ENCODE results near the gene C11orf52.
"Not testable (repeated sequence)": the region's sequence is repeated elsewhere in the genome, so short reads cannot be mapped to it uniquely, and the experiment has no call there.

The C11orf52 gene, protein sequence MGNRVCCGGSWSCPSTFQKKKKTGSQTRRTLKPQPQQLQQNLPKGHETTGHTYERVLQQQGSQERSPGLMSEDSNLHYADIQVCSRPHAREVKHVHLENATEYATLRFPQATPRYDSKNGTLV

GRCh38 chr11:111918390-111919256, at the start of gene C11orf52:
C11orf52 (plus strand) TSS chr11:111918913; CDS start chr11:111918973, 60 bp downstream.
- DNase-seq, result no peak

GRCh38 chr11:111870113-111870512, 48.6 kb upstream of the C11orf52 start:
- DNase-seq, result no peak

DNA sequence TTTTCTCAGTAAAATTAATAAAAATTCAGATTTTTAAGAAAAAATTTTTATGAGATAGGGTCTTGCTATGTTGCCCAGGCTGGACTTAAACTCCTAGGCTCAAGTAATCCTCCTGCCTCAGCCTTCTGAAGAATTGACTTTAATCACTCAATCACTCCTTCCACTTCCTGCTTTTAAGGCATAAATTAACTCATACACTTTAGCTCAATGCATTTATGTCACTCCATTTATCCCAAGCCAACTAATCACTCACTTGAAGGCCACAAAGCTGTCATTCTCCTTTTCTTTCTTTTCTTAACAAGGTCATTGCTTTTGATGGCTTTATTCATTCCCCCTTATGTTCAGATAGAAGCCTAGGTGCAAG, 48.2 kb upstream of the C11orf52 start:
- DNase-seq, result no peak

DNA sequence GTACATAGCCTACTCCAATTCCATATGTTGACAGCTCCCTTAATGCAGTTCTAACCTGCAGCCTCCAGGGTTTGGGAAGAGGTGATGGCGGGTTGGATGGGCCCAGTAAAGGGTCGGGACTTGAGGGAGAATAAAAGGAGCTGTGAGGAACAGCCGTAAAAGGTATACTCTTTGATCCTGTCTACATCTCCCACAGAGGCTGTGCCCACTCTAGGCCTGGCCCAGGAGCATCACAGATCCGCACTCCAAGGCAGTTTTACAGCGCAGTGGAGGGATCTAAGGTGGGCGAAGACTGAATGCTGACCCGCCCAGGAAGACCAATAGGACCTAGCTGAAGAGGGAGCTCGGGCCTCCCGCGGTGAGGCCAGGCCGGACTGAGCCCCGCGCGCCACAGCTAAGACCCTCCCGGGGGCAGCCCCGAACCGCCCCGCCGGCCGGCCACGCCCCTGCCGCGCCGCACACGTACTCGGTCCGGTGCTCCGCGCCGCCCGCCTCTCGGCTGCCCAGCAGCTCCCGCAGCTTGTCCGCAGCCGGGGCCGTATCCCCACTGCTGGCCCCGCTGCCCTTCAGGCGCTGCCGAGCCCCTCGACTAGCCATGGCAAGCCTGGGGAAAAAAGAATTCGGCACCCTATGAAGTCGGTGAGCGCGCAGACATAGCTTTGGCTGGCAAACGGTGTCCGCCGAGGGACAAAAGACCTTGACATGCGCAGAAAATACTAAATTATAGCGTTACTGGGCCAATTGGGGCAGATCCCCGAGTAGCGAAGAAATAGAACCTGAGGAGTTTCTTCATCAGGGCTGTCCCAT, 47.6 kb upstream of the C11orf52 start, which contains the start of gene ALG9:
TSS of gene ALG9 (minus strand) at position 696 of the 807 bp plus-strand sequence. CDS start at position 597, 99 bp downstream.
- peak; percentile 43 to 79 for DNase-seq

DNA sequence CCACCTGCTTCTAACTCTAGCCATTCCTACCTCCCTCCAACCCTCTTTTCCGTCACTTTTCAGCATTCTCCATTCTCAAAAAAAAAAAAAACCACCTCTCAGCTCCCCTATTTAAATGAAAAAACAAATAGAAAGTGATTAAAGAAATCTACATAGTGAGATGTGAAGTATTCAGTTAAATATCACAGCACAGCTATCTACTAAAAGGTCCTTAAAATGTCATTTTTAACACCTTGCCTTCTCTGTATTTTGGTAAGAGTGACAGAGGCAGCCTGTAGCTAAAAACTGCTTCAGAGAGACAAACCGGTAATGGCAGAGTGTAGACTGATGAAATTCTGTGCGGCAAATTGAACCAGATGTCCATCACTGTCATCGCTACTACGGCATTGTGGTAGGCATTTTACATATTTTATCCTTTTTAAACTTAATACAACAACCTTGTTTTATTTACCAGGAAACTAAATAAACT, 47.0 kb upstream of the C11orf52 start:
- DNase-seq, result peak in 1 of 2 experiments; percentile 5

GRCh38 chr11:111878385-111878848, 40.3 kb upstream of the C11orf52 start:
- DNase-seq, result no peak

DNA sequence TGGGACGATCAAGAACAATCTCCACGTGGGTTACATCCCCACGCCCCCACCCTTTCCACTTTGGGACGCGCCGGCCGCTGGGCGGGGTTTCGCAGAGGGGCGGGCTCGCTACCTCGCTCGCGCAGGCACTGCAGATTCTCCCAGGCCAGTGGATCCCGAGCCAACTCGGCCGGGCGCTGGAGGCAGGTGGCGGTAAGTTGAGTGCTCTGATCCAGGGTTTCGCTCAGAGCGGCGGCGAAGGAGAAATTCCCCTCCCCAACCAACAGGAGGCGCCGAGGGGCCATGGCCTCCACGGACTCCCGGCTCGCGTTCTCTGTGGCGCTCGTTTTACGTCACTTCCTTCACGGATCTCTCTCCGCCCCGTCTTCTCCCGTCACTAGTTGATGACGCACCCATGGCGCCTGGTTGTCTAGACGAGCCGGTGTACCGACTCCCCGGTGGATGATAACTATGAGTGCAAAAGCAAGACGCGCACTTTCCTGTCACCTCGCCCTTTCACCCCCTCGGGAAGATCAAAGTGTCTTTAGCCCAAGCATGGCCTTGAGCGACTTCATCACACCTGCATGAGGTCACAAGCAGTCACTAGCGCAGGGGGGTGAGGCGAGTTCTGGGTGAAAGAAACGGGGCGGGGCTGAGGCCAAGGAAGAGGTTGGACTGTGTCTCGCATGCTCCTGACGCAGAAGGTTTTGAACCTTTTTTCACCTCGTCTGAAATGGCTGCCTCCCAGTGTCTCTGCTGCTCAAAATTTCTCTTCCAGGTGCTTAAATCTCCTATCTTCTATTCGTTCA, 39.7 kb upstream of the C11orf52 start, which contains the start of the genes CFAP68 and FDXACB1:
TSS of gene CFAP68 (plus strand) at position 693 of the 788 bp plus-strand sequence. CDS start at position 713, 20 bp downstream.
TSS of gene FDXACB1 (minus strand) at position 317 of the 788 bp plus-strand sequence. CDS start at position 284, 33 bp downstream.
- DNase-seq, result peak; percentile 98 to 99

- no peak for DNase-seq
Measured at GRCh38 chr11:111879637-111879960, 39.1 kb upstream of the C11orf52 start.

DNA sequence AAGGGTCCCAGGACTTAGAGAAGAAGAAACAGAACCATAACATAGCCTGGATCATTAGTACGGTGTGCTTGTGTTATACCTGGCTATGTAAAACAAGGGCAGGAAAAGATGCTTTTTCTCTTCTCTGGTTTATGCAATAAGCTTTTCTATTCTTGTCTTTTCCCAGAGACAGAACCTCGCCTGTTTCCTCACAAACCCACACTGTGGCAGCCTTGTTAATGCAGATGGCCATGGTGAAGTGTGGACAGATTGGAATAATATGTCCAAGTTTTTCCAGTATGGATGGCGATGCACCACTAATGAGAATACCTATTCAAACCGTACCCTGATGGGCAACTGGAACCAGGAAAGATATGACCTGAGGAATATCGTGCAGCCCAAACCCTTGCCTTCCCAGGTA, 36.5 kb upstream of the C11orf52 start:
- DNase-seq, result no peak

DNA sequence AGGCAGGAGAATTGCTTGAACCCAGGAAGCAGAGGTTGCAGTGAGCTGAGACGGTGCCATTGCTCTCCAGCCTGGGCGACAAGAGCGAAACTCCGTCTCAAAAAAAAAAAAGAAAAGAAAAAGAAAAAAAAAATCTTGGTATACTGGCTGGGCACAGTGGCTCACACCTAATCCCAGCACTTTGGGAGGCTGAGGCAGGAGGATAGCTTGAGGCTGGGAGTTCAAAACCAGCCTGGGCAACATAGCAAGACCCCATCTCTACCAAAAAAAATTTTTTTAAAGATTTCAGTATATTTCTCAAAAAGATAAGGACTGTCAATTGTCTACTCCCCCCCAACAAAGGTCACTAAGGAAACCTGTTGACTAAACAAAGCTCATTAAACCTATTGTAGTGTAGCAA, 33.7 kb upstream of the C11orf52 start:
- DNase-seq, result not testable (repeated sequence)

DNA sequence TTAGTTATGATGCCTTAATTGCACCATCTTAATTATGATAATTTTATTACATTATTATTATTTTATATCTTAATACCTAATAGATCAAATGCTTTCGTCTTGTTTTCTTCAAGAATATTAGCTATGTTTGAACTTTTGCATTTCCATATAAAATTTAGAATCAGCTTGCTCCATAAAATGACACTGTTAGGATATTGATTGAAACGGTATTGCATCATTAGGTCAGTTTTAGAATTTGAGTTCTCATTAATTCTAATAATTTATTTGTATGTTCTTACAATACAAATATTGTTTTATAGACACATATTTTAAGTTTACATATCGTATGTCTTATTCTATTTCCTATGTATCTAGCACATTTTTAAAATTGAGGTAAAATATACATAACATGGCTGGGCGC, 32.7 kb upstream of the C11orf52 start:
- DNase-seq, result no peak

DNA sequence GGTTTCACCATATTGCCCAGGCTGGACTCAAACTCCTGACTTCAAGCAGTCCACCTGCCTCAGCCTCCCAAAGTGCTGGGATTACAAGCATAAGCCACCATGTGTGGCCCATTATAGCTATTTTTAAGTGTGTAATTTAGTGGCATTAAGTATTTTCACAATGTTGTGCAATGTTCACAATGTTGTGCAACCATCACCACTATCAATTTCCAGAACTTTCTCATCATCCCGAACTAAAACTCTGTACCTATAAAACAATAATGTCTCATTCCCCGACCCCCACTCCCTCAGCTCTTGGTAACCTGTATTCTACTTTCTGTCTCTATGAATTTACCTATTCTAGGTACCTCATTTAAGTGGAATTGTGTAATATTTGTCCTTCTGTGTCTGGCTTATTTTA, 31.9 kb upstream of the C11orf52 start:
- no peak for DNase-seq

DNA sequence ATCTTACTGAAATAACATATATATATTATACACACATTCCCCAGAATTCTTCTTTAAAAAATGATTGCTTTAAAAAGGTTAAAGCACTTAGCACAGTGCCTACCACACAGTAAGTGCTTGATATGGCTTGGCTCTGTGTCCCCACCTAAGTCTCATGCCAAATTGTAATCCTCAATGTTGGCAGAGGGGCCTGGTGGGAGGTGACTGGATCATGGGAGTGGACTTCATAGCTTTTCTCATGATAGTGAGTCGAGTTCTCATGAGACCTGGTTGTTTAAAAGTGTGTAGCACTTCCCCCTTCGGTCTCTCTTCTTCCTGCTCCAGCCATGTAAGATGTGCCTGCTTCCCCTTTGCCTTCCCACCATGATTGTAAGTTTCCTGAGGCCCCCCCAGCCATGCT, 13.3 kb upstream of the C11orf52 start:
- DNase-seq, result peak in 1 of 2 experiments; percentile 16

DNA sequence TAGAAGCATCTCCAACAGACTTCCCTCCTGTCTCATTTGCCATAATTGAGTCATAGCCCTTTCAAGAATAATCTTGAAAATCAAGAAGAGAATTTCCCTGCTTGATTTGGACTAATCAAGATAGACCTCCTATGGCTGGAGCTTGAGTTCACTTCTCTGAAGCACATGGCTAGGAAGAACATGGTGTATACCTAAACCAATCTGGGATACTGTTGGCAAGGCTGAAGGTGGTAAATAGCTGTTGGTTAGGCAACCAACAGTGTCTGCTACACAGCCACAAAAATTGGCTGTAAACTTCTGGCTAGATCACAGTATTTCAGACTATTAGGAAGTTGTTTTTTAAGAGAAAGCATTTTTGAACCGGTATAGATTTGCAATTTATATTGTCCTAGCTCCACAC, 12.0 kb upstream of the C11orf52 start:
- DNase-seq, result no peak

GRCh38 chr11:111908639-111909305, 9.9 kb upstream of the C11orf52 start:
- no peak for DNase-seq

DNA sequence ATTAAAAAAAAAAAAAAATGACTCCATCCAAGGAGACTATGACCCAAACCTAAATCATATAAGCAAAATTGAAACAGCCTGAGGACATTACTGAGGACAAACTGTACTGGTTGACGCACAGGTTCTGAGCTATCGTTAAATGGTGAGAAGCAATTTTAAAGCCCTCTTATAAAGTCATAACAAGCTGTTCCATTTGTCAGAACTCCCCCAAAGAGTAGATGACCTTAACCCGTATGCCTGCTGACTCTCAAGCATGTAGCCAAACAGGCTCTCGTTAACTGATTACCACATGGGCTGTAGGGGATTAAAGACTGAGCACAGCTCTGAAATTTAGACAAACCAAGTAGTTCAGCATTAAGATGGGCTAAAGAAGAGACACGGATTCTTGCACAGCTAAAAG, 9.3 kb upstream of the C11orf52 start:
- no peak for DNase-seq

- DNase-seq, result no peak
Measured at GRCh38 chr11:111910676-111911562, 7.8 kb upstream of the C11orf52 start.

DNA sequence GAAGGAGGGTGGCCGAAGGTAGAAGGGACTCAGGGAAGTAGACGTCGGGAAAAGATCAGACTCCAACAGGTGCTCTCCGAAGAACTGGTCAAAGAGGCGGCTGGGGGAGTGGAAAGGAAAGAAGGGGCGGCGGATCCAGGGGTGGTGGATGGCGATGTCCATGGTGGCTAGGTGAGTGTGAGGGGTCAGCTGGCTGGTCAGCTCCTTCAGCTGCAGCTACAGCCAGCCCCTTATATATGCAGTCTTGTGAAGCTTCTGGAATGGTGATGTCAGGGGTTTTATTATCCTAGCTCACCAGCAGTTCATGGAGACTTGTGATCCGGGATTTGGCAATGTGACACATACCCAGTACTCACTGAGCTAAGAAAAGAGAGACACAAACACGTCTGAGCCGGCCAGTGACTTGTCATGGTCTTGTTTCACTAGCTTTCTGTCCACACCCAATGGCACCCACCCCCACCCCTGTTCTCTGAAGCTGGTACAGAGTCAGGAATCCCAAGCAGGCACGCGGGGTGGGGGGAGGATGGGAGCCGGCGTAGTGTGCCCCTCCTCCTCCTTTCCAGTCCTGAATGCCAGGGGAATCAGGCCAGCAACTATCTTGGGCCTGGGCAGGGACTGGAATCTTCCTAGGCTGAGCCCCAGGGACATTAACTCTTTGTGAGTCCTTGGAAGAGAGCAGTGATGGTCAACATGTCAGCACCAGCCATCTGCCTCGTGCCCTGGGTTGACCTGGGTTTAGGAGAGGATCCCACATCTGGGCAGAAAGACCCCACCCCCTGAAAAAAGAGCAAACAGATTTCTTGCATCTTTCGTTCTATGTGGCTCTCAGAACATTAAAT, 6.9 kb upstream of the C11orf52 start, which contains the start of gene CRYAB:
TSS of gene CRYAB (minus strand) at position 208 of the 839 bp plus-strand sequence. CDS start at position 162, 46 bp downstream.
- peak; percentile 54 to 74 for DNase-seq

DNA sequence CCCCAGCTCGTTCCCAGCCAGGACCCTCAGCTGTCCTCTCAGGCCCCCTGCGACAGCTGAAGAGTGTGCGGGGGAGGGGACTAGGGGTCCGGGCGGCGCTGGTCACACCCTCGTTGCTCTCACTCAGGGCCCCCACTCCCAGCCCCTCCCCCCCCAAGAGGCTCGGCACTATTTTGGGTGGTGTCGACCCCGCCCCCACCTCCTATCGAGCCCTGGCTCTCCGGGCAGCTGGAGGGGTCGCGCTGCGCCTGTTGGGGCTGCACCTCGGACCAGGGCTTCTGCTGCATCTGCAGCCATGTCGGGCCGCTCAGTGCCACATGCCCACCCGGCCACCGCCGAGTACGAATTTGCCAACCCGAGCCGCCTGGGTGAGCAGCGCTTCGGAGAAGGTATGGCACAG, 6.2 kb upstream of the C11orf52 start, which contains the start of gene HSPB2:
TSS of gene HSPB2 (plus strand) at position 200 of the 400 bp plus-strand sequence. CDS start at position 296, 96 bp downstream.
- DNase-seq, result no peak

Measured in NCI-H446 (cell line).